Cardiac septum (tissue), 1 donor: ENCODE data around the gene PACS2. TPM values are rescaled to one million over a fixed set of nuclear protein-coding genes. Genes with fewer than 3 reads are reported as not detected.
"Not testable (repeated sequence)": the region's sequence is repeated elsewhere in the genome, so short reads cannot be mapped to it uniquely, and the experiment has no call there.

Experiments
- DNase-seq: peaks from one replicate; pipeline ENCODE4 v3.0.0-alpha.2; 2020; ENCODE audit warnings: low spot score
- intact Hi-C: fragments of 100-400 bp; cut with DNase I; formaldehyde crosslinking; loops from one replicate; pipeline ENCODE4 v1.14.0; 2022
- total RNA-seq: library from RNA; stranded (reverse); fragmentation: NEBNext Ultra II Directional; extraction: Animal tissue kit (Norgen Biotek cat#: 25700); gene quantifications from one replicate; pipeline ENCODE4 v1.2.1, GENCODE V29; 2021
- donor health status: DM: no; HTN: no; CAD: no.

The PACS2 gene
- total RNA-seq, 1 donor from 2014 or later = 55.1 TPM

GRCh38 chr14:105358140-105358846 is 43.7 kb downstream of the PACS2 start:
- intact Hi-C loops = loop anchor here (10.0 kb wide), 1 partner anchor 63 kb away; no protein-coding TSS in a partner anchor
- DNase-seq = no peak

GRCh38 chr14:105358943-105359342 is 44.4 kb downstream of the PACS2 start:
- intact Hi-C loops = loop anchor here (10.0 kb wide), 1 partner anchor 64 kb away; no protein-coding TSS in a partner anchor
- no peak for DNase-seq

DNA sequence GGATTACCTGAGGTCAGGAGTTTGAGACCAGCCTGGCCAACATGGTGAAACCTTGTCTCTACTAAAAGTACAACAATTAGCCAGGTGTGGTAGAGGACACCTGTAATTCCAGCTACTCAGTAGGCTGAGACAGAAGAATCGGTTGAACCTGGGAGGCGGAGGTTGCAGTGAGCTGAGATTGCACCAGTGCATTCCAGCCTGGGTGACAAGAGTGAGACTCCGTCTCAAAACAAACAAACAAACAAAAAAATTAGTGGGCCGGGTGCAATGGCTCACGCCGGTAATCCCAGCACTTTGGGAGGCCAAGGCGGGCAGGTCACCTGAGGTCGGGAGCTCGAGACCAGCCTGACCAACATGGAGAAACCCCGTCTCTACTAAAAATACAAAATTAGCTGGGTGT is 46.9 kb downstream of the PACS2 start:
- DNase-seq, intact Hi-C loops: not testable (repeated sequence)

- intact Hi-C loops = no loop called here
Measured at GRCh38 chr14:105363847-105364708, 49.5 kb downstream of the PACS2 start.

GRCh38 chr14:105365101-105365500 is 50.6 kb downstream of the PACS2 start:
- intact Hi-C loops = no loop called here
- no peak for DNase-seq

More at GRCh38 chr14:105363847-105364708, 49.5 kb downstream of the PACS2 start:
- no peak for DNase-seq

DNA sequence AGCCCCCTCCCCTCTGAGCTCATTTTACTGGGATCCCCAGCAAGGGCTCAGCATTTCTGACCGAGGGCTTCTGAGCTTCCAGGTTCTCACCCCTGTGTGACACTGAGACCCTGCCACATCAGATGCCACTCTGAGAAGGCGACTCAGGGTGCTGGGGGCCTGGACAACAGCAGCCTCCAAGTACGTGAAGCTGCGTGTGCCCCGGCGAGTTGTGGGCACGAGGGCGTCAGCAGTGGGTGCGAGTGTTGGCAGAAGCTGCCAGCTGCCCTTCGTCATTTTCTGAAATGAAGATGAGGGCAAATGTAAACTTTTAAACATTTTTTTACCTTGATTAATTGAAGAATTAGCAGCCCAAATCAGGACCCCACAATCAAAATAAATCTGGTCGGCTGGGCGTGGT is 51.1 kb downstream of the PACS2 start:
- DNase-seq = no peak
- intact Hi-C loops = no loop called here

DNA sequence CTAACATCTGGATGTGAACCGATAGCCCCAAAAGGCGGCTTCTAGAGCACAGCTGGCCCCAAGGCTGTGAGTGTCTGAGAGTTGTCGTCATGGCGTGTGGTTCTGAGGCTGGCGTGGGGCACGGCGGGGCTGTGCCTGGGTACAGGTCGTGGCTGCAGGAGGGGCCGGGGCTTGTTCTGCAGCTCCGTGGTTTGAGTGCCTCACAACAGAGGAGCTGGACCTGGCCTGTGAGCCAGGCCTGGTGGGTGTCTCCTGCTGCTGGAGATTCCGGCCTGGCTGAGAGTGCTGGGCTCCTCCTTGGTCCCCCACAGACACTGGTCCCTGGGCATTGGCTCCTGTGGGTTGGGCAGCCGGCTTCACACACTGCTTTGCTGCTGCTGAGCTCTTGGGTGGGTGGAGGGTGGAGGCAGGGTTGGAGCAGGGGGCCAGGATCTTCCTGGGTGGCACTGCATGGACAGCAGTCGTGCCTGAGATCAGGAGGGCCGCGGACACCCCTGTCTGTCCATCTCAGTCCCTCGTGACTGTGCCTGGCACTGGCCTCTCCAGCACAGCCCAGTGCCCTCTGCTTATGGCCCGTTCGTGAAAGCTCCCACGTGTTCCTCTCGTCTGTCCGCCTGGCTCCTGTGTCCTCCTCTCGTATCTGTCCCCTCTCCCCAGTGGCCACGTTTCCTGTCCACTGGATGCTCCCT is 52.0 kb downstream of the PACS2 start:
- intact Hi-C loops = no loop called here
- no peak for DNase-seq

GRCh38 chr14:105367116-105368031 is 52.8 kb downstream of the PACS2 start:
- intact Hi-C loops = no loop called here
- no peak for DNase-seq

DNA sequence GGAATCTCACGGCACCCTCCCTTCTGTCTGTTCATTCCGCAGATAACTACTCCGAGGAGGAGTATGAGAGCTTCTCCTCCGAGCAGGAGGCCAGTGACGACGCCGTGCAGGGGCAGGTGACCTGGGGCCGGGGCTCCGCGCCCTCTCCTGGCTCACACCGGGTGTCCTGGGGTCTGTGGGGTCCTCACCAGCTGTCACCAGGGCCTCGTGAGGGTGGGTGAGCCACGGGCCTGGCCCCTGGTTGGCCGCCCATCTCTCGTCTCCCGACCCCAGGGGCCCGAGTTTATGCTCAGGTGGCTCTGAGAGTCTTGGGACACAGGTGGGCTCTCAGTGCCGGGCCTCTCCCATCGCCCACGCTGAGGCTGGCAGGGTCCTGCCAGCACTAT is 53.5 kb downstream of the PACS2 start:
- DNase-seq = no peak

DNA sequence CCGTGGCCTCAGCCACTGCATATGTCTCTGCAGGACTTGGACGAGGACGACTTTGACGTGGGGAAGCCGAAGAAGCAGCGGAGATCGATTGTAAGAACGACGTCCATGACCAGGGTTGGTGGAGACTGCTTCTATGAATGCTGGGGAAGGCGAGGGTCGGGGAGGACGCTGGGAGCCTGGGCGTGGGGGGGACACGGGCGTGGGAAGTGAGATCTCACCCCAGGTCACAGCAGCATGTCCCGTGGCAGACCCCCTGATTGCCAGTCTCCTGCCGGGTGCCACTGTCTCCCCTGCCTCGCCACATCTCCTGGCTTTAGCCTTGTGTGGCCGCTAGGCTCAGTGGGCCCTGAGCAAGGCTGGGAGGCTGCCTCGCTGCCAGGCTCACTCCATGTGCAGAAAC is 53.9 kb downstream of the PACS2 start:
- DNase-seq = no peak

More for the DNA sequence above, 53.5 kb downstream of the PACS2 start:
- intact Hi-C loops = no loop called here

DNA sequence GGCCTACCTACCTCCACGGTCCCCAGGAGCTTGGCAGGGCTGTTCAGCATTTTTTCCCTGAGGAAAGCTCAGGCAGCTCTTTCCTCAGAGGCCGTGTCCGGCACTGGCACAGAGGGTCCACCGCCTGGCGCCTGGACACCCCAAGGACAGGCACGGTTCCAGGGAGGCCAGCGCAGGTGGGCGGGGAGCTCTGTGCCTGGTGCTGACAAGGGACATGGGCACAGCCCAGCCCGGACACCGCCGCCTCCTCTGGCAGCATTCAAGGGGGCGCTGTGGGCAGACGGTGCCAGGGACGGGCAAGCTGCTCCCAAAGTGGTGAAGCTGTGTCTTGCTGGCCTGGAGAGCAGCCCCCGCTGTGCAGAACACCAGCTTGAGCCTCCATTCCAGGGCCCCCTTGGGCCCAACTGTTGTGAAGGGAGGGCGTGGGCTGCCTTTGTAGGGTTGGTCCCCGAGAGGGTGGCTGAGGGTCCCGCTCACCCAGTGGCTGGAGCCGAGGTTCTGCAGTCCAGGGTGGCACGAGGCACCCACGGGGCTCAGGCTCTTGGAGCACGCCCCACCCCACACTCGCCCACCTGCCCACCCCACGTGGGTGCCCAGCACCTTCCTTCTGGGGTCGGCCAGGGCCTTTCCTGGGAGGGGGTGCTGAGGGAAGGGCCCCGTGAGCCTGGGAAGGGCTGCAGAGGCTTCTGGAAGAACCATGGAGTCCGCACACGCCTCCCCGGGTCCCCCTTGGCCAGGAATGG is 54.5 kb downstream of the PACS2 start:
- intact Hi-C loops = no loop called here

More for the DNA sequence above, 53.9 kb downstream of the PACS2 start:
- intact Hi-C loops = no loop called here

GRCh38 chr14:105369653-105370040 is 55.1 kb downstream of the PACS2 start:
- DNase-seq = no peak
- intact Hi-C loops = loop anchor here (5.0 kb wide), 1 partner anchor 78 kb away; no protein-coding TSS in a partner anchor

More for the DNA sequence above, 54.5 kb downstream of the PACS2 start:
- no peak for DNase-seq

GRCh38 chr14:105374389-105374788 is 59.8 kb downstream of the PACS2 start:
- no peak for DNase-seq
- intact Hi-C loops = loop anchor here (5.0 kb wide), 1 partner anchor 73 kb away; no protein-coding TSS in a partner anchor

DNA sequence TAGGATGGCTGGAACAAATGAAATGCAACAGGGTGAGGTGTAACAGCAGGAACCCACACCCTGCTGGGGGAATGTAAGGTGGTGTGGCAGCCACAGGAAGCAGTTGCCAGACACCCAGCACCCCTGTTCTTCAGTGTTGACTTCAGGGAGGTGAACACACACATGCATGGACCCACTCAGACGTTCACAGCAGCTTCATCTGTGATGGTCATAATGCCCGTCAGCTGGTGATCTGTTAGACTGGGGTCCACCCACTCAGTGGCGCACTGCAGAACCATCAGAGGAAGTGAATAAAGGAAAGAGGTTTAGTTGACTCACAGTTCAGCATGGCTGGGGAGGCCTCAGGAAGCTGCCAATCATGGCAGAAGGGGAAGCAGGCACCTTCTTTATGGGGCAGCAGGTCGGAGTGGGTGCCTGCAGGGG is 61.1 kb downstream of the PACS2 start:
- no peak for DNase-seq
- intact Hi-C loops = no loop called here

- no peak for DNase-seq
- intact Hi-C loops = no loop called here
Measured at GRCh38 chr14:105376521-105377440, 62.2 kb downstream of the PACS2 start.

- intact Hi-C loops = no loop called here
- no peak for DNase-seq
Measured at GRCh38 chr14:105377555-105378182, 63.1 kb downstream of the PACS2 start.

DNA sequence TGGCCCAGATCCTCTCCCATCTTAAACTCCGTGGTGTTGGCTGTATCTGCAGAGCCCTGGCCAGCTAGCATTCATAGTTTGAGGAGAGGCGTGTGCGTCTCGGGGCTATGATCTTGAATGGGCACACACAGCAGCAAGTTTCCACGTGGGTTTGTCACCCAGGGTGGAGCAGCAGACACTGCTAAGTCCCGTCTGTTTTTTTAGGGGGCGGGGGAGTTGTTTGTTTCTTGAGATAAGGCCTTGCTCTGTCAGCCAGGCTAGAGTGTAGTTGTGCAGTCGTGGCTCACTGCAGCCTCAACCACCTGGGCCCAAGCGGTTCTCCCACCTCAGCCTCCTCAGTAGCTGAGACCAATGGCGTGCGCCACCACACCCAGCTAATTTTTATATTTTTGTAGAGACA is 63.7 kb downstream of the PACS2 start:
- no peak for DNase-seq
- intact Hi-C loops = no loop called here
